Measurements from ENCODE around the gene TMEM135. TPM values are rescaled to one million over a fixed set of nuclear protein-coding genes. Genes with fewer than 3 reads are reported as not detected.

TMEM135 gene
- total RNA-seq, 1 experiment from 2014 or later = 65.5 TPM

DNA sequence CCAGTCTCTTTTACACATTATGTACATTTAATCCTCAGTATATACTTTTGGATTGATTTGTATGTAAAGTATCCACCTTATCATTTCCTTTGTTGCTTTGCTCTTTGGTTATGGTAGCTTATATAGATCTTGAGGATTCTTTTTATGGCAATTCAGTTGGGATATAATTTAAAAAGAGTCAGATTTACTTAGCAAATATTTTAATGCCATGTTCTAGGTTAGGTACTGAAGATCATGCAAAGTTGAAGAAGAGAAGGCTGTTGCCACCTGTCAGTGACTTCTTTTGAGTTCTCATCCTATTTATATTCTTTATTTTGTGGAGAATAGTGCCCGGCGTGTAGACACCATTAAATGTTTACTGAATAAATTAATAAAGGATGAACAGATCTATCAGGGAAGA, 279.7 kb downstream of the TMEM135 start:
- H3K27me3 ChIP-seq (ENCODE audit: control insufficient read depth, insufficient read depth, low read length) = no peaks in the 10 kb centered on the region
- ATAC-seq = no peak
- BruUV-seq (replicated peaks) = no TSS peak
- H3K27ac ChIP-seq (ENCODE audit: low read length) = no peak overlapping the region
- in situ Hi-C loops (cut with HindIII; ENCODE audit: low pct_unique_long_range_greater_than_20kb, low sequenced_read_pairs) = no loop called here
- H3K4me1 ChIP-seq (ENCODE audit: control insufficient read depth, insufficient read depth, low read length) = no peaks in the 10 kb centered on the region
- no peak overlapping the region for H3K4me3 ChIP-seq (ENCODE audit: low read depth in 2 of 2, low read length in 2 of 2)
- no peaks in the 10 kb centered on the region for H3K9me3 ChIP-seq (ENCODE audit: control insufficient read depth, insufficient read depth, low read depth, low read length)
- ChIA-PET CTCF (no interaction called here), POLR2A (no interaction called here)
- intact Hi-C loops (cut with micrococcal nuclease; ENCODE audit: unreplicated experiment) = no loop called here
- TF ChIP-seq CTCF (IDR thresholded peaks at IDR 0.05) (no peak), POLR2AphosphoS5 (IDR thresholded peaks at IDR 0.05; ENCODE audit: low read depth, low read length) (no peak), TCF7L2 (IDR thresholded peaks at IDR 0.05; ENCODE audit: low read depth, low read length) (no peak)
- DNase-seq (ENCODE audit: low read depth, low spot score) = no peak
- peaks cover 5% of the 10 kb centered on the region for H3K36me3 ChIP-seq (ENCODE audit: control insufficient read depth, insufficient read depth, low read length)

DNA sequence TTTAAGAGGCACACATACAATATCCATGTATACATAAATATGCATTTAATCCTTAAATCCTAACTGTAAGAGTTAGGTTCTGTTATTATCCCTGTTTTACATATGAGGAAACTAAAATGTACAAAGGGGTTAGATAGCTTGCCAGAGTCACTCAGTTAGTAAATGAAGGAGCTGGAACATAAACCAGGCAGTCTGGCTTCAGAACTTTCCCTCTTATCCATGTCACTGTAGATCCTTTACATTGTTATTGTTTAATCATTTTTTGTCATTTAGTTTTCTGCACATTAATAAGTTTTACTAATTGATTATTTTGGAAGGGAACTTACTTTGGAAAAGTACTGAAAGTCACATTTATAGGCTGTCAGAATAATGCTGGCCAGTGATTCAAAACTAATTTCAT, 282.4 kb downstream of the TMEM135 start:
- intact Hi-C loops (cut with micrococcal nuclease; ENCODE audit: unreplicated experiment) (no loop called here), in situ Hi-C loops (cut with HindIII; ENCODE audit: low pct_unique_long_range_greater_than_20kb, low sequenced_read_pairs) (no loop called here)
- BruUV-seq (replicated peaks) = no TSS peak
- TF ChIP-seq SIN3A (IDR thresholded peaks at IDR 0.05; ENCODE audit: borderline replicate concordance, insufficient read depth, low read depth, low read length) (no peak), TCF7L2 (IDR thresholded peaks at IDR 0.05; ENCODE audit: low read depth, low read length) (no peak)
- Histone ChIP-seq H3K9me3 (ENCODE audit: control insufficient read depth, insufficient read depth, low read depth, low read length) (no peaks in the 10 kb centered on the region), H3K4me1 (ENCODE audit: control insufficient read depth, insufficient read depth, low read length) (no peaks in the 10 kb centered on the region), H3K4me3 (ENCODE audit: low read depth in 2 of 2, low read length in 2 of 2) (no peak overlapping the region), H3K36me3 (ENCODE audit: control insufficient read depth, insufficient read depth, low read length) (peaks cover 8% of the 10 kb centered on the region), H3K27ac (ENCODE audit: low read length) (no peak overlapping the region), H3K27me3 (ENCODE audit: control insufficient read depth, insufficient read depth, low read length) (no peaks in the 10 kb centered on the region)
- CTCF ChIA-PET = interaction anchor here (0.5 kb wide), 1 partner anchor 105 kb away, joined by 3 read pairs; no protein-coding TSS in a partner anchor
- DNase-seq (ENCODE audit: low read depth, low spot score) (no peak), ATAC-seq (no peak)
- POLR2A ChIA-PET = no interaction called here

DNA sequence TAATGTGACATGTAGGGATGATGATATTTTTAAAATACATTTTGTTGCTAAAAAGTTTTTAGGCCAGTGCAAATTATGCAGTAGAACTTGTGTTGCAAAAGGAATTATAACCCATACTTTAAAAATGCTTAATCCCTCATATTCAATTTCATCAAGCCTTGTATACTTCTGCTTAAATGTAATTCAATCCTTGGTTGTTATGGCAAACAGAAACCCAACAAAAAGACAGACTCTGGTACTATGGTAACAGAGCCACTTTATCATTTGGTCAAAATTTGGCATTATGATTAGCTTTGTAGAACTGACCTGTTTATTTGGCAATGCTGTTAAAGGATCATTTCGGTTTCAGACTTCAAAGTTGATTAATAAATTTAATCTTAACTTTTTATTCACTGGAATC, 284.8 kb downstream of the TMEM135 start:
- Histone ChIP-seq H3K9me3 (ENCODE audit: control insufficient read depth, insufficient read depth, low read depth, low read length) (no peaks in the 10 kb centered on the region), H3K27me3 (ENCODE audit: control insufficient read depth, insufficient read depth, low read length) (no peaks in the 10 kb centered on the region), H3K4me1 (ENCODE audit: control insufficient read depth, insufficient read depth, low read length) (no peaks in the 10 kb centered on the region), H3K36me3 (ENCODE audit: control insufficient read depth, insufficient read depth, low read length) (peaks cover 8% of the 10 kb centered on the region), H3K4me3 (ENCODE audit: low read depth in 2 of 2, low read length in 2 of 2) (no peak overlapping the region), H3K27ac (ENCODE audit: low read length) (no peak overlapping the region)
- ChIA-PET CTCF (no interaction called here), POLR2A (no interaction called here)
- no peak for ATAC-seq
- TF ChIP-seq CTCF (IDR thresholded peaks at IDR 0.05) = no peak
- TF ChIP-seq, protein P1, sequence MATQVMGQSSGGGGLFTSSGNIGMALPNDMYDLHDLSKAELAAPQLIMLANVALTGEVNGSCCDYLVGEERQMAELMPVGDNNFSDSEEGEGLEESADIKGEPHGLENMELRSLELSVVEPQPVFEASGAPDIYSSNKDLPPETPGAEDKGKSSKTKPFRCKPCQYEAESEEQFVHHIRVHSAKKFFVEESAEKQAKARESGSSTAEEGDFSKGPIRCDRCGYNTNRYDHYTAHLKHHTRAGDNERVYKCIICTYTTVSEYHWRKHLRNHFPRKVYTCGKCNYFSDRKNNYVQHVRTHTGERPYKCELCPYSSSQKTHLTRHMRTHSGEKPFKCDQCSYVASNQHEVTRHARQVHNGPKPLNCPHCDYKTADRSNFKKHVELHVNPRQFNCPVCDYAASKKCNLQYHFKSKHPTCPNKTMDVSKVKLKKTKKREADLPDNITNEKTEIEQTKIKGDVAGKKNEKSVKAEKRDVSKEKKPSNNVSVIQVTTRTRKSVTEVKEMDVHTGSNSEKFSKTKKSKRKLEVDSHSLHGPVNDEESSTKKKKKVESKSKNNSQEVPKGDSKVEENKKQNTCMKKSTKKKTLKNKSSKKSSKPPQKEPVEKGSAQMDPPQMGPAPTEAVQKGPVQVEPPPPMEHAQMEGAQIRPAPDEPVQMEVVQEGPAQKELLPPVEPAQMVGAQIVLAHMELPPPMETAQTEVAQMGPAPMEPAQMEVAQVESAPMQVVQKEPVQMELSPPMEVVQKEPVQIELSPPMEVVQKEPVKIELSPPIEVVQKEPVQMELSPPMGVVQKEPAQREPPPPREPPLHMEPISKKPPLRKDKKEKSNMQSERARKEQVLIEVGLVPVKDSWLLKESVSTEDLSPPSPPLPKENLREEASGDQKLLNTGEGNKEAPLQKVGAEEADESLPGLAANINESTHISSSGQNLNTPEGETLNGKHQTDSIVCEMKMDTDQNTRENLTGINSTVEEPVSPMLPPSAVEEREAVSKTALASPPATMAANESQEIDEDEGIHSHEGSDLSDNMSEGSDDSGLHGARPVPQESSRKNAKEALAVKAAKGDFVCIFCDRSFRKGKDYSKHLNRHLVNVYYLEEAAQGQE (IDR thresholded peaks at IDR 0.05; ENCODE audit: insufficient read depth in 1 of 2, low read depth in 2 of 2, low read length in 1 of 2) = no peak
- TF ChIP-seq POLR2AphosphoS5 (IDR thresholded peaks at IDR 0.05; ENCODE audit: low read depth, low read length) = no peak
- TF ChIP-seq TCF7L2 (IDR thresholded peaks at IDR 0.05; ENCODE audit: low read depth, low read length) = no peak
- no peak for TF ChIP-seq SIN3A (IDR thresholded peaks at IDR 0.05; ENCODE audit: borderline replicate concordance, insufficient read depth, low read depth, low read length)
- TSS peak; percentile 5 for BruUV-seq (replicated peaks)
- in situ Hi-C loops (cut with HindIII; ENCODE audit: low pct_unique_long_range_greater_than_20kb, low sequenced_read_pairs) = no loop called here
- intact Hi-C loops (cut with micrococcal nuclease; ENCODE audit: unreplicated experiment) = no loop called here
- no peak for DNase-seq (ENCODE audit: low read depth, low spot score)
